Stimulated activated CD4-positive, alpha-beta T cell treated with anti-CD3 and anti-CD28 coated beads, Interleukin-4, amount 100 ng/mL, for 48 hours (primary cell): Measurements from ENCODE around the gene REC8.
A peak's percentile ranks its signal among the peaks of the same experiment; 100 is the strongest.
"Not testable (repeated sequence)": the region's sequence is repeated elsewhere in the genome, so short reads cannot be mapped to it uniquely, and the experiment has no call there.

Experiments used
- DNase-seq, 2 donors: peaks; one replicate each; pipeline ENCODE4 v3.0.0-alpha.2; 2020; ENCODE audit warnings: low read depth in 2 of 2

REC8 gene

DNA sequence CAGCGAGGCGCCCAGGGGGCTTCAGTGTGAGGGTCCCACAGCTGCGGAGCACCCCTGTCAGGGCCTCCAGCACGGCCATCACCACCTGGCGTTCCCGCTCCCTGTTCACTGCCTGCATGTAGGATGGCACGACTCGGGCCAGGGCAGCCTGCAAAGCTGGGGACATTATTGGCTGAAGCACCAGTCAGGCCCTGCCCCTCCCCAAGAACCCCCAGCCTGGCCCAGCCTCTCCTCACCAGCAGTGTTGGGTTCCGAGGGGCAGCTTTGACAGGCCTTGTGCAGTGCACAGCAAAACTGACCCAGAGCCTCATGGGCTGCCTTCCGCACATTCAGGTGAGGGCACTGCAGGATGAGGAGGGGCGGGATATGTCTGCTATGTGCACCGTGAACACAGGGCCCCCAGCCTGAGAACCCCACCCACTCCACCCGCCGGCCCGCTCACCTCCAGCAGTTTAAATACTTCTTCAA is 11.2 kb downstream of the REC8 start:
- DNase-seq = no peak

DNA sequence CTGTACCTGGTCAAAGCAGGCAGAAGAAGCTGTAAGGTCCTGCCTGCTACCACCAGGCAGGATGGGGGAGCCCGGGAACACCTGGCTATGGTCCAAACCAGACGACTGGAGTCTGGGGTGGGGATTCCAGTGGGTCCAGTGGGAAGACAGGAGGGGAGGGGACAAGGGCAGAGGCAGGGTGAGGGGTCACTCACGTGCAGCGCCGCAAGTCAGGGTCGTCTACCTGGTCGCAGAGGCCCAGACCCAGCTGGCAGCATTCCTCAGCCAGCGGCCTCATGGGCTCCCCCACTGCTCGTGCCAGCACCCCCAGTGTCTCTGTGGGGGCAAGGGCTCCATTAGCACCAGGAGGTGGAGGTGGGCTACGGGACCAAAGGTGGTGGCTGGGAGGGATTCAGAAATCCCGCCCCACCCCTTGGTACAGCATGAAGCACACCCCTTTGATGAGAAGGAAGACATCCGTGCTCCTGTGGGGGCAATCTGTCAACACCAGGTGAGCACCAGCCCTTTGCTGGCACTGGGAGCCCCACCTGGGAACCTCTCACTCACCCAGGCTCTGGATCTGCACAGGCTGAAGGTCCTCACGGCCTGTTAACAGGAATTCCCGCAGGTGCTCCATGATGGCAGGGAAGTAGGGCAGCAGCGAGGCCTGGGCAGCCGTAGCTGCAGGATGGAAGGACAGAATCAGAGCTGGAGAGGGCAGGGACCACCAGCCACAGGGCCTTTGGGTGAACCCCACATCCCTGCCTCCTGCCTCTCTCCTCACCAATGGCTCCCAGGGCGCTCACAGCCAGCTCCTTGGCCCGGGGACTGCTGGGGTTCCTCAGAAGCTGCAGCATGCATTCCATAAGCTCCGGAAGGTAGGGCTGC is 12.5 kb downstream of the REC8 start:
- no peak for DNase-seq

DNA sequence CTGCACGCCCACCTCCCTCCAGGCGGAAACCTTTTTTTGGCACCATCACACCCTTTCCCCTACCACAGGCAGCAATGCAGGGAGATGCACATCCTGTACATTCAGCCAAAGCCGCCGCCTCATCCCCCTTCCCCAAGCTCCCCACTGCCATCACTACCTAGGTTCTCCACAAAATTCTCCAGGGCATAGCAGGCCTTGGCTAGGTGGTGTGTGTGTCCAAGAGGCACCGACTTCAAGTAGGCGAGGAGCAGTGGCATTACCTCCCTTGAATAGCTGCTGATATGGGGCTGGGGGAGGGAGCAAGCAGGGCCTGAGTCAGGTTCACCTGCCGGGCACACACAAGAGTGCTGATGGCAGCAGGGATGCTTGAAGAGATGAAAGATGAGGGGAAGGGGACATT is 13.1 kb downstream of the REC8 start:
- DNase-seq = no peak

DNA sequence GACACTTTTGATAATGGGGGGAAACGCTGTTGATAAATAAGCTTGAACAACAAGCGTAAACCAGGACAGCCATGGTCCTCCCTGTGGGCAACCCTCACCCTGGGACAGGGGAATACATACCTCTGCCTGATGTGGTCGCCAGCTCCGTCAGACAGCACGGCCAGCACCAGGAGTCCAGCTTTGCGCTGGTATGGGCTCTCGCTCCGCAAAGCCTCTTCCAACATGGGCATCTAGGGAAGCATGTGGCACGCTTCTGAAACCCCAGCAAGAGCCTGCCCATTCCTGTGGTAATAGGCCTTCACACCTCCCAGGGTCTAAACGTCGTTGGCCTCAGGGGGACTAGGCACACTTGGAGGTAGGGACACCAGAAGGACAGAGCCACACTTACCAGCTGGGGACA is 13.9 kb downstream of the REC8 start:
- DNase-seq = no peak

DNA sequence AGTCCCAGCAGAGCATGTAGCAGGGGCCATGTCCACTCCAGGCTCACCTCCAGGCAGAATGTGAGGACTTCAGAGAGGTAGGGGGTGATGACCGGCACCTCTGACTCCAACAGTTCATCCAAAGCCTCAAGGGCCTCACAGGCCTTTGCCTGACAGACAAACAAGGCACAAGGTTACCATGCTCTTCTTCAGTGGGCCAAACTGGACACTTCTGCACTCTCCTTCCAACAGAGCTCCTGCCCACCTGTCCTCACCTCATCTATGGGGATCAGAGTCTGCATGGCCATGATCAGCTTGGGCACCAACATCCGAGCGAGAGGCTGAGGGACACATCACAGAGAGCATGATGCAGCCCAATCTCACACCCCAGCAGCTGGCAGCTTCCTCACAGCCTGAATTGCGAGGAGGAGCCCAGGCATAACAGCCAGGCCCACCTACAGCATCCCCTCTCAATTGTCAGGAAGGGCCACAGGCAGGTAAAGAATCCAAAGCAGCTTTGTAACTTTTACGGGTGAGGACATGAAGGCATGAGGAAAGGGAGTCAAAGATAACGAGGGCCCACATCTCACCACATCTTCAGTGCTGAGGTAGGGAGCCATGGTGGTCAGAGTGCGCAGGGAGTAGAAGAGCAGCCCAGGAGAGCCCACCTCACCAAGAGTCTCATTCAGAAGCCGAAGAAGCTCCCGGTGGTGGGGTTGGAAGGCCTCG is 15.1 kb downstream of the REC8 start:
- no peak for DNase-seq

GRCh38 chr14:24187539-24187915 is 15.6 kb downstream of the REC8 start:
- no peak for DNase-seq

DNA sequence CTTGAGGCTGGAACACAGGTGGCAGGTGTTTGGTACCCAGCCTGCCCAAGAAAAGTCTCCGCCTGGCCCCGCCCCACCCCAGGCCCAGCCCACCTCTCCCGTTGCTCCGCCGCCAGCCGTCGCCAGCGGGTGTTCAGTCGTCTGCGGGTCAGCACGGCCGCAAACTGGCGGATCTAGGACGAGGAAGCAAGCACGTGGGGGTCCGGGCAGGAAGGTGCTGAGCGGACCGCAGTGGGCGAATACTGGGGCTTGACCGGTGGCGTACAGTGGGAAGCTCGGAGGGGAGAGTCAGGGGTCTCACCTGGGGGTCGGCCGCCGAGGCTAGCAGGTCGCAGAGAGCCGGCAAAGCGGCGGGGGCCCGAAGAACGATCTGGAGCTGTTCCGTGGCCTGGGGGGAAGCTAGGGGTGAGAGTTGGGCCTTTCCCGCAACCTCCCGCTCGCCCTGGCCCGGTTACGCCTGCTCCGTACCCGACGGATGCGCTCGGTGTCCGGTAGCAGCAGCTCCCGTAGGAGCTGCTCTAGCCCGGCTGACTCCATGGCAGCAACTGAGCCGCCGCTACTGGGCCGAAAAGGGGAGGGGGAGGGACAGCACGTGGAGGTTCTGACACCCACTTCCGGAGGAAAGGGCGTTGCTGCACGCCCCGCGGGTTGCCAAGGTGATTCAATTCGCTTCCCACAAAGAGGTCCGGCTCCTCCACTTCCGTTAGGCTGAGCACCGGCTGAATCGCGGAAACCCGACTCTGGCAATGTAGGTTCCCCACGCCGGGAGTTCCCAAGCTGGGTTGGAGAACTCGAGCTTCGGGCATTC is 16.6 kb downstream of the REC8 start, which contains the start of gene IPO4:
Gene IPO4, minus strand, starts transcription at position 566 of the 808 bp plus-strand sequence. Its CDS starts 29 bp downstream, at position 537.
- DNase-seq = peak; percentile 89 to 95

DNA sequence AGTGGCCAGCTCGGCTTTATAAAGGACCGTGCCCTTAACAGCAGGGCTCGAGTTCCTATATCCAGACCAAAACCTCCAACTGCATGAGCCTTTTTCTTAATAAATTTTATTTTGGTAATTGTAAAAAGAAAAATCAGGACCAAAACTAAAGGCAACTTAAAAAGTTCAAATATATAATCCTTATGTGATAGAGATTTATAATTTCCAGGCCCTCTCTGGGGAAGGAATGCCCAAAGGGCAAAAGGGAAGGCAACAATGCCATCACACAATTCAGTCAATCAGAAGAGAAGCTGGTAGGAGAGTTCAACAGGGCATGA is 17.1 kb downstream of the REC8 start:
- no peak for DNase-seq

GRCh38 chr14:24189460-24189859 is 17.6 kb downstream of the REC8 start:
- no peak for DNase-seq

- DNase-seq = no peak
Observed at GRCh38 chr14:24190416-24190815, 18.5 kb downstream of the REC8 start.

DNA sequence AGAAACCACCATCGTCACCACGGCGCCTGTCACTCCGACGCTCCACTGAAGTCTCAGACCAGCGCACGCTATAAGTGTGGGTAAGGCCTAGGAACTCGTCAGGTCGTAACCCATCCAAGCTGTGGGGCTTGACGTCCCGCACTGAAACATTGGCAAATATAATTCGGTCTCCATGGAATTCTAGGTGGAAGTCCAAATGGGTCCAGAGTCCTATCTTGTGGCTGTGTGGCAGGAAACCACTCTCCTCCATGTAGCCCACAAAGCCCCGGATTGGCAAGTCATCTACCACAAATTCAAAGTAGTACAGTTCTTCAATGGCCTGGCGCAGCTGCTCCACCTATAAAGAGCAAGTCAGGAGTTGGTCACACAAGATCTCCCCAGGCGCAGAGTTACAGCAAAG is 21.1 kb downstream of the REC8 start:
- no peak for DNase-seq

DNA sequence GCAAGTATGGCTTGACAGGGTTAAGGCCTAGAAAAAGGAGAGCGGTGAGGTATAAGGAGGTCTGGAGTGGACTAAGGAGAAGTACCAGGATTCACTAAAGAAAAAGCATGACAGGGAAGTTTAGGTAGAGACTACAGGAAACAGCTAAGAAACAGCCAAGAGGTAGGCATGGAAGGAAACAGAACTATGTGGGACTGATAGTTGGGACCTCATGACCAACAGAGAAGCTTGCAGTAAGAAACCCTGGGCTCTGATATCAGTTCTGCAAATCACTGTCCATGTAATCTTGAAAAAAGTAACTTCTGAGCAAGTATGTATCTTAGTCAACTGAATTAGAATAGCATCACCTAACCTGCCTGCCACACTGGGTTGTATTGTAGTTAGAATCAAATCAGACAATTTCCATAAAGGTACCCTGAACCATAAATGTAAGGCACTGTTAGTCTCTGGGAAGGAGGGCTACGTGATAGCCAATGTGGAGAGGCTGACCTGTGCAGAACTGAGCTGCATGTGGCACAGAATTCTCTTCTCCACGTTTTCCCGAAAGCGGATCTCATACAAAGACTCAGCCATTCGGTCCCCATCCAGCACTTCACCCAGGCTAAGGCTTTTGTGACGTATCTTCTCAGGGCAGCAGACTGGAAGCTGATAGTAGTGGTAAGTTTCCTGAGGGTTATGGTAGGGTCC is 22.4 kb downstream of the REC8 start:
- DNase-seq = no peak

DNA sequence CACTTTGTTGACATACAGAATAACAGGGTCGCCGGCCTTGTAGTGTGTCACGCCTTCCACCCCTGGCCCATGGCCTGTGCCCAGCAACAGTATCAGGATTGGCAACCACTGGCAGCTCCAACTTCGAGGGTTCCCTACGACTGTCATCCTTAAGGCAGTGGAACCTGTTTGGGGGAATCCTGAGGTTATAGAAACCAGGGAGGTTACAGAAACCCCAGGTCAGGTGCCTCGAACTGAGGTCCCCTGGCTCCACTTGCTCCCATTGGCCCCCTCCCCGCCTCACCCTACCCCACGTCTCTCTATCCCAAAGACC is 22.9 kb downstream of the REC8 start:
- DNase-seq = no peak

DNA sequence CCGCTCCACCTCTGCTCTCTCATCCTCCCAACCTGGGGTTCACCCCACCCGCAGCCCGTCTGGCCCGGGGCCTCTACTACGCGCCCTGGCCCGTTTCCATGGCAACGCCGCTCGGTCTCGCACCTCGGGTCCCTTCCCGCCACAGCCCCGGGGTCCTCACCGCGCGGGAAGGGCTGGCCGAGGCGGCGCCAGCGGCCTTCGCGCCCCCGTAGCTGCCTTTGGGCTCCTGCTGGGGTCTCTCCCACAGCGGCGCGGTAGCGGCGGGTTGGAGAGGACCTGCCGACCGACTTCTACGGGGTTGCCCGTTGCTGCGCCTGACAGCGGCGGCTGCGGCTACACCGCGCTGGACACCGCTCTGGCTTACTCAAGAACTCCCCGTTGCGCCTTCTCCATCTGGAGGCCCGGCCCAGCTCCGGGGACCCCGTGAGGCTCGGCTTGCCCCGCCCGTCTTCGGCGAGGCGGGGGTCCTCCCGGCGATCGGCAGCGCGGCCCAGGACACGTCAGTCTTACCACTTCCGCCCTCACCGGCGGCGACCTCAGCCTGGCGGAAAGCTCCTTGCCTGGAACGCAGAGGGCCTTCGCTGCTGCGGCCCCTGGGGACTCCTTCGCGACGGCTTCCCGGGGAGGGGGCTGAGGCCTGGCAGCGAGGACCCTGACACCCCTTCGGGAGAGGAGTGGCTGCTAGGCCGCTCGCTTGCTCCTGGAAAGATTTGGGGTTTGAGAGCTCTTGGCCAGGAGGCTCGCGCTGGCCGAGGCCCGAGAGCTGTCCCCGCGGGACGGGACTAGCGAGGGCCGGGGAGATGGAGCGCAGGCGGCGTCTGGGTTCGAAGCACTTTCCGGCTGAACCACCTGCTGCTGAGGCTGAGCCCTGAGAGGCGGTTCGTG is 23.5 kb downstream of the REC8 start, which contains the start of gene TM9SF1:
Gene TM9SF1, minus strand, starts transcription at position 256 of the 885 bp plus-strand sequence. CDS start 422 bp downstream, outside the sequence.
- peak; percentile 75 to 82 for DNase-seq

- no peak for DNase-seq
Observed at GRCh38 chr14:24196071-24197055, 24.5 kb downstream of the REC8 start.

DNA sequence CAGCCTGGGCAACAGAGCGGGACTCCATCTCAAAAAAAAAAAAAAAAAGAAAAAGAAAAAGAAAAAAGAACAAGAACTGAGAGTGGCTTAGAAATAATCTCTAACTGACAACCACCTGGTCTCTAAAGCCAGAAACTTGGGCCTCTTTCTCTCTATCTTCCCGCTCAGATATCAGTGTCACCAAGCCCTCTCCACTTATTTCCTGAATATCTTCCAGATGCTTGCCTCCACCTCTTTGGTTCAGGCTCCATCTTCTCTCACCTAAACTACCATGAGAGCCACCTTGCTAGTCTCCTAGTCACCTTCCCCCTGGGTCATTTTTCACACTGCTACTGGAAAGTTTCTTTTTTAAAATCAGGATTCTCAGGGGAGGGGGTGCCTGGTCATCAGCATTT is 25.2 kb downstream of the REC8 start:
- no peak for DNase-seq

DNA sequence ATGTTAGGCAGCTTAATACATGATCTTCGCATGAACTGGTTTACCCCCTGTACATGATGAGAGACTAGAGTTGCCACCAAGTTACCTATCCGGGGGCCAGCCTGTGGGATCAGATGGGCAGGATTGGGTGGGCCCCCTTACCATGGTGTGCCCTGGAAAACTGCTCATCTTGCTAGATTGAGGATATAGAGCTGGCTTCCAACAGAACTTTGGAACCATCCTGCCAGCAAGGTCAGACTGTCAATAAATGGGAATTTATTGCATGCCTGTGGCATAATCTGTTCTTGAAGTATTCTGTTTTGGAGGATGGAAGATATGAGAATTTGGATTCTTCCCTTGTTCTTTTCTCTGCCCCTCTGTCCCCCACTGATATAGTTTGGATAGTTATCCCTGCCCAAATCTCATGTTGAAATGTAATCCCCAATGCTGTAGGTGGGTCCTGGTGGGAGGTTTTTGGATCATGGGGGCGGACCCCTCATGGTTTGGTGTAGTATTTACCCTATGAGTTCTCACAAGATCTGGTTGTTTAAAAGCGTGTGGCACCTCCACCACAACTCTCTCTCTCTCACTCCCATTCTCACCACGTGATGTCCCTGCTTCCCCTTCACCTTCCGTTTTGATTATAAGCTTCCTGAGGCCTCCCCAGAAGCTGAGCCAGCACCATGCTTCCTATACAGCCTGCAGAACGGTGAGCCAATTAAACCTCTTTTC is 27.1 kb downstream of the REC8 start:
- DNase-seq = no peak

DNA sequence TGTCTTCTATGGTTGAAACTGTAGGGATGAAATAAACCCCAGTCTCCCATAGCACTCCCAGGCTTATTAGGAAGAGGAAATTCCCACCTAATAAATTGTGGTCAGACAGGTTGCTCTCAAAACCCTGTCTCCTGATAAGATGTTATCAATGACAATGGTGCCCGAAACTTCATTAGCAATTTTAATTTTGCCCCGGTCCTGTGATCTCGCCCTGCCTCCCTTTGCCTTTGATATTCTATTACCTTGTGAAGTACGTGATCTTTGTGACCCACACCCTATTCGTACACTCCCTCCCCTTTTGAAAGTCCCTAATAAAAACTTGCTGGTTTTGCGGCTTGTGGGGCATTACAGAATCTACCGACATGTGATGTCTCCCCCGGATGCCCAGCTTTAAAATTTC is 30.7 kb downstream of the REC8 start:
- not testable (repeated sequence) for DNase-seq
